GM21529 (cell line): ENCODE results near the gene SOX18.

Source experiments
- ATAC-seq: cut with Tn5 transposase; IDR thresholded peaks from one replicate; pipeline ENCODE4 v1.9.1; 2021; ENCODE audit not compliant: unreplicated experiment

Gene SOX18

DNA sequence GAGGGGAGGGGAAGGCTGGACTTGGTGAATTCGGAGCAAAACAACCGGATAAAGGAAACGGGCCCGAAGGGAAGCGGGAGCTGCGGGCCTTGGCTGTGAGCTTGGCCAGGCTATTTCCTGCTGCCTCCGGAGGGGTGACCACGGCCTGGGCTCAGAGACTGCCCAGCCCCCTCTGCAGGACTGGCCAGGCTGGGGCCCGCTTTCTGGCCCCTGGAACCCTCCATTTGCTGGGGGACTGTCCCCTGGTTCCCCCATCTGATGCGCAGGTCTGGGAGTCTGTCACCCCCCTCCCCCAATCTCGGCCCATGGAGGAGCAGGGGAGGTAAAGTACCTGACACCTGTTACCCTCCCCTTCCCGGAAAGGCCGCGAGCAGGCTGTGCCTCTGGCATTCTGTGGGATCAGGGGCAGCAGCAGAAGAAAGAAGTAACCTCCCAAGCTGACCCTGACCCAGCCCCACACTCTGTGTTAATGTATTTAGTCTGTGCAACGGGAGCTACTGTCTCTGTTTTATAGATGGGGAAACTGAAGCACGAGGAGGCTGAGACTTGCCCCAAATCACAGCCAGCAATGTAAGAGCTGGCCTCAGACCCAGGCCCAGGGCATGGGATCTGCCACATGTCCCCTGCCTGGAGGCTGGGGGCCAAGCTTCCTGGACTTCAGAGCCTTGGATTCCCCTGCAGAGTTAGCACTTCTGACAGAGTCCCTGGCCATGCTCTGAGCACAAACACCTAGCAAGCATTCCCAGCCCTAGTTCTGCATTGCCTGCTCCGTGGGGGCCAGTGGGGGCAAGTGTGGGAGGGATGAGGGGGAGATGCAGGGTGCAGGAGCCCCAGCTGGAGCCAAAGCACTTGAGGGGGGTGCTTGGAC is 9.9 kb downstream of the SOX18 start:
- no peak for ATAC-seq

DNA sequence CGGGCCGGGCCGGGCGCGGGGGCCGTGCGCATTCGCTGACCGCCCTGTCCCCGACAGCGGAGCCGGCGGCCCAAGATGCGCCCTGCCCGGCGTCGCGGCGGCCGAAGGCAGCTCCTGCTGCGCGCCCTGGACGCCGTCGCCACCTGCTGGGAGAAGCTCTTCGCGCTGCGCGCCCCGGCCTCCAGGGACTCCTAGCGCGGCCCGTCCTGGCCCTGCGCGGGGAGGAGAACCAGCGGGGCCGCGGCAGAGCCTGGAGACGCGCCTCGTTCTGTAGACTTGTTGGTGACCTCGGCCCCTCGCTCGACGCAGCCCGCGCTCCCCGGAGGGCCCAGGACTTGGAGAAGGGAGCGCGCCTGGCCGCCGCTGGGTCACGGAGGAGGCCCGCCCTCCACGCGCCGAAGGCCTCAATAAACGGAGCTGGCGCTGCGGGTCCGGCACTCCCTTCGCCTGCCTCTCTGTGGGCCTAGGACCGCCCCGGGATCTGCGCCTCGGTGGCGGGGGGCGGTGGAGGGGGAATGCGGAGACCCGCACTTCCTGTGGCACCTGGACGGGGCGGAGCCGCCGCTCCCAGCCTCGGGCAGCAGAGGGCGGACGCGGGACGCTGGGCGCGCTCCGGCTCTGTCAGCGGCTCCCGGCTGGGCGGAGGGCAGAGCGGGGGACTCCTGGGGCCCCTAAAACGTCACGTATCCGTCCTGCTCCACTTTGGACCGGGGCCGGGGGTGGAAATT is 10.7 kb downstream of the SOX18 start:
- ATAC-seq, result peak; percentile 48

DNA sequence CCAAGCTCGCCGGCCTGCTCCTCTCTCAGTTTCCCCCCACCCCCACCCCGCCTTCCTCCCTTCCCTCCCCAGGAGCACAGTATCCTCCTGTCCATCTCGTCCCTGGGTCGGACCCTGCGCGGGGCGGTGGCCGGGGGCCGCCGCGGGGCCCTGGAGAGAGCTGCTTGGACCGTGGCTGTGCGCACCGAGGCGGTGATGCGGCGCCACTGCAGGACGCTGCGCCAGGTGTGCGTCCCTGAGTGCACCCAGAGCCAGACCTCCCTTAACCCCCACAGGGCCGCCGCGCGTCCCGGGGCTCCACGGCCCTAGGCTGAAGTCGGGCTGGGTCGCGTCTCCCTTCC is 11.2 kb downstream of the SOX18 start:
- ATAC-seq, result peak; percentile 36

DNA sequence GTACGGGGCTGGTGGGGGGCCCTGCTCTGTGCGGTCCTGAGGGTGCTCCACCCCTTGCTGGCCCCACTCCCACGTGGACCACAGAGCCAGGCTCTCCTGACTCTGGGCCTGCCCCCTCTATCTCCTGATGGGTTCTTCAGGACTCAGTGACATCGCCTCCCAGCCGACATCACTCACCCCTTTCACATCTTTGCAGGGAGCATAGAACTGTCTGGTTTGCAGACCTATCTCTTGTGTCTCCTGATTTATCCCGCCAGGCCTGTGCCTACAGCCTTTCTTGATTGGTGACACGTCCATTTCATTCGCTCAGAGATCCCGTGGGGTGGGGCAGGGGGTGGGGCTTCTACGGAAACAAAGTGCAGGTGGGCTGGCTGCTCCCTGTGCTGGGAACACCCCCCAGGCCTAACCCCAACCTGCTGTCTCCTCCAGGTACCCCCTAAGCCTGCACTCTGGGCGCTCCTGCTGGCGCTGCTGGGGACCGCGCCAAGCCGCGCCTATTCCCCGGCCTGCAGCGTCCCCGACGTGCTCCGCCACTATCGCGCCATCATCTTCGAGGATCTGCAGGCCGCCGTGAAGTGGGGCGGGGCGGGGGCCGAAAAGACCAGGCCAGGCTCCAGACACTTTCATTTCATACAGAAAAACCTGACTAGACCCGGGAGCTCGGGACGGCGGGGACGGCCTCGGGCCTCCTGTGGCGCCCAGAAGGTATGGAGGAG is 11.8 kb downstream of the SOX18 start:
- no peak for ATAC-seq

DNA sequence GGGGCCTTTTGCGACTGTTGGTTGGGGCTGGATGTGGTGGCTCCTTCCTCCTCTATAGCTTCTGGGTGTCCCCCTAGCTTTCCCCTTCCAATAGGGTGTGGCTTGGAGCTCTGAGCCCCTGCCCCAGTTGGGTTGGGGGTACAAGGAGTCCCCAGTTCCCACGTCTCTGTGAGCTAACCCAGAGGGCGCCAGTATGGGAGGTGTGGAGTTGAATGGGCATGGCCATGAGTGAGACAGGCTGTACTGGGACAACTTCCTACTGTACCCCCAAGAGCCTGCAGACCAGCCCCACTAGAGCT is 12.3 kb downstream of the SOX18 start:
- ATAC-seq, result no peak

DNA sequence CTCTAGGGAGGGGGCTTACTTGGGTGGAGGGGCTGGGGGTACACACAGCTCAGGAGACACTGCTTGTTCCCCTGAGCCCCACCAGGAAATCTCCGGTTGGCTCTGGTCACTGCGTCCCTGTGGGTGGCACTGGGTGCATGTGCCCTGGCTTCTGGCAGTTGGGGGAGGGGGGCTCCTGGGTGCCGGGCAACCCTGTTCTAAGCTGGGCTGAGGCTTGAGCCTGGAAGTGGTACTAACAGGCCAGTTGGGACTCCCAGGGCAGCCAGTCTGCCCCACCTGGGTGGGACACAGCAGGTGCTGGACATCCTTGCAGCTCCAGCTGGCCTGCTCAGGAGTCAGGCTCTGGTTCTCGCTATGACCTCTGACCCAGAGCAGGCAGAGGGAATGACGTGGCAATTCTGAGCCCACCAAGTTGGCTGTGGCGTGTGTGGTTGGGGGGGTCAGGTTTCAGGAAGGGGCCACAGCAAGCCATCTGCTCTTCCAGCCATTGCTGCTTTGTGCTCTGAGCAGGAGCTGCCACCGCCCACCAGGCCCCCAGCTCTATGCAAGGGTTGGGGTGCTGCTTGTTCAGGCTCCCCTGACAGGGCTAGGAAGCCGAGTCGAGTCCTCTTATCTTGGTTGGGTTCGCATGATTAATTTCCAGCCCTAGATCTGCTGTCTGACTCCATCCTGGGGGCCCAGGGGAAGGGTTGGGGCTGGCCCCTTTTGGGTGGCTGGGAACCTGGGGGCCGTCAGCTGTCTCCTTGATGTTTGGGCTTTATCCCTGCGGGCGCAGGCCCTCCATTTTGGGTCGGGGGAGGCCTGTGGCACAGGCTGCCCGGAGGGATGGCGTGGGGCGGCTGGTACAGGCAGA is 12.9 kb downstream of the SOX18 start:
- ATAC-seq, result no peak

DNA sequence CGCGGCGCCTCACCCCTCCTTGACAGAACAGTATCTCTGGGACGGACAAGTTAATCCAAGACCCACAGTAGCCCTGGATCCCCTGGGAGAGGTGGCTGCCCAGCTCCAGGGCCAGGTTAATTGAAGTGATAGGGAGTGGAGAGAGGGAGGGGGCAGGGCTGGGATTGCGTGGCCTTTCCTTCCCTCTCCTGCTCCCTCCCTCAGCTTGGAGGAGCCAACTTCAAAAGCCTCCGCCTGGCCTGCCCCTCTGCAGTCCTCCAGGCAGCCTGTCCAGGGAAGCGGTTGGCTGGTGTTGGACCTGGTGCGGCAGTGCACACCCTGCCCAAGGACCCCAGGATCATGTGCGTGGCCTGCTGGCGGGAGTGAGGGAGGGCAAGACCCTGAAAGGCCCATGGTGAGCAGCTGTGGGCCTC is 13.5 kb downstream of the SOX18 start, which contains the start of gene C20orf204:
Gene C20orf204 (plus strand): TSS at position 250 of the 413 bp plus-strand sequence. CDS start 142 bp downstream, at position 392.
- no peak for ATAC-seq

DNA sequence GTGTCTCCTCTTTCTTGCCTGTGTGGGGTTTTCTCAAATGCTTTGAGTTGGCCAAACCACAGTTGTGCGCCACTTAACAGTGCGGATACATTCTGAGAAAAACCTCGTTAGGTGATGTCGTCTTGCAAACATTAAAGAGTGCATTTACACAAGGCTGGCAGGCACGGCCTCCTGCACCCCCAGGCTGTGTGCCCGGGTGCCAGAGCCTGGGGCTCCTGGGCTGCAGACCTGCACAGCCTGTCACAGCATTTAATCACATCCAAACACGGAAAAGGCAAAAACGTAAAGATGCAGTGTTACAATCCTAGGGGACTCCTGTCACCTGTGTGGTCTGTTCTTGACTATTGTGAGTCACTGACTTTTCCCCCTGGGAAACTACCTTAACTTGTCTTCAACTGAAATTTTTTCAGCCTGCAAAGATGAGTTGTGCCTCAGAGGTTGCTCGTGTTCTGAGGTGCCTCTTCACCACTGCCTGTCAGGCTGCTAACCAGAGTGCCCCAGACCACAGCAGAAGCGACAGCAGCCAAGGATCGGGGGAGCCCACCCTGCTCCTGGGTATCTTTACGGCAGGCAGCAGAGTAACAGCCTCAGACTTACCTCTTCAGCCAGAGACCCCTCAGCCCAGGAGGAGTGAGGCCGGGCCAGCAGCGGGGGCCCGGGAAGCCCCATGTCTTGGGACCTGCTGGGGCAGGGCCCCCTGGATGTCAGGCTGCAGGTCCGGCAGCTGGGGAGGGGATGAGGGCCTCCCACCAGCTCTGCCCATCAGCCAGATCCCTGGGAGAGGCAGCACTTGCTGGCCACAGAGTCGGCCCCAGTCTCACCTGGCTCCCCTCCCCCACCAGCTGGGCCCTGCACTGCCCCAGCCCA is 14.1 kb downstream of the SOX18 start:
- no peak for ATAC-seq

DNA sequence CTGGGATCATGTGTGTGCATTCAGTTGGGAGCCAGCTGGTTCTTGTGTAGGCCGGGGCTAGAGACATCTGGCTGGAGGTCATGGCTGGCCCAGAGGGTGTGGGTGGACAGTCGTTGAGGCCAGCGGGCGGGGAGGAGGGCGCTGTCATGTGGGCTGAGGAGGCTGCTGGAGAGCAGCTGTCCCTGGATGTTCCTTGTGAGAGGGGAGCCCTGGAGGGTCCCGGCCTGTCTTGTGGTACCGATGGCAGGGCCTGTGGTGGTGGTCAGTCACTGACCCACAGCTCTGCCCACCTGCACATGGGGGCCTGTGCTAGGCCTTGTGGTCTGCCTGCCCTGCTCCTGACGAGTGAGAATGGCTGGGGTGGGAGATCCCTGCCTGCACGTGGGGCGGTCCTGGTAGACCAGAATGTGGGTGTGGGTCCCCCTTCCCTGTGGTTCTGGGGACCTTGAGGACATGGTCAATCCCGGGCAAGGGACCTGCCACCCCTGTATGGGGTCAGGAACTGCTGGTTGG is 15.4 kb downstream of the SOX18 start:
- ATAC-seq, result no peak

DNA sequence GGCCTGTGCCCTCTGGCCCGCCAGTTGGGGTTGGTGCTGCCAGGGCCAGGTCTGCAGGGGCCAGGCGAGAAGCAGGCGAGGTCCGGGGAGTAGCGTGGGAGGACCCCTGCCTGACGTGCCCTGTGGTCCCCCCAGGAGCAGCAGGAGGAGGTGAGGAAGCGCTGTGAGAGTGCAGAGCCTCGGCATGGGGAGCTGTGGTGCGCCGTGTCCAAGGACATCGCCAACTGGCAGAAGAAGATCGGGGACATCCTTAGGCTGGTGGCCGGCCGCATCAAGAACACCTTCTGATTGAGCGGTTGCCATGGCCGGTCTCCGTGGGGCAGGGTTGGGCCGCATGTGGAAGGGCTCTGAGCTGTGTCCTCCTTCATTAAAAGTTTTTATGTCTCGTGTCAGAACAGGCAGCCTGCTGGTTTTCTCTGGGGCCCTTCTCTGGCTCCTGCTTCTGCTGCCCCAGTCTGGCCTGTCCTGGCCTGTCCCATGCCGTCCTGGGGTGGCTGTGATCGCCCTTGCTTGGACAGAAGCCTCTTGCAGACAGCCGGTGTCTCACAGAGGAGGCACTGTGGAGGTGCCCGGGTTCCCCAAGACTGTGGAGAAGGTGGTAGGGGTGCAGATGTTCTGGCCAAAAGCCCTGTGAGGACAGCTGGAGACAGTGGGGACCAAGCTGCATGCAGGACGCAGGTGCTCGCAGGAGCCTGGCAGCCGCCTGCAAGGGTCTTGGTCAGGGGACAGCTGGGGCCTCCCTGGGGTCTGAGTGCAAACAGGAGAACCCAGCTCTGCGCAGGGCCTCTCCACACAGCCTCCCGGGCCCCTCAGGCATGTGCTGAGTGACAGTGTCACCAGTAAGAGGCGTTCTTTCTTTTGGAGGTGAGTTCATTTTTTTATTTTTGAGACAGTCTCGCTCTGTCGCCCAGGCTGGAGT is 16.5 kb downstream of the SOX18 start:
- no peak for ATAC-seq

DNA sequence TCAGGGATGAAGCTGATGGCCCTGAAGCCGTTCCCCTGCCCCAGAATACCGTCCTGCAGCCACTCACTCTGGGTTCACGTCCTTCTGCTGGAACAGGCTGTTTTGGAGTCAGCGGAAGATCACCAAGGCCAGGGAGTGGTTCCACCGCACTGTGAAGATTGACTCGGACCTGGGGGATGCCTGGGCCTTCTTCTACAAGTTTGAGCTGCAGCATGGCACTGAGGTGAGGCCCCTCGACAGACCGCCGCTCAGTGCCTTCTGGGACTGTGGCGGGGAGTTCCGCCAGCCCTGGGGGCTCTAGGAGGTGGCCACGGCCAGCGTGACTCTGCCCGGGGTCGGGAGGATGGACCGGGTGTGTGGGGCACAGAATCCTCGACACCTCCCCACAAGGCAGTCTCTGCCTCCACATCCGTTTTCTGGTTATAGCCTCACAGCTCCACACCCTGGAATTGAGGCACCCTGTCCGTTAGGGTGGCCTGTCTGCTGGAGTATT is 17.6 kb downstream of the SOX18 start:
- ATAC-seq, result no peak

DNA sequence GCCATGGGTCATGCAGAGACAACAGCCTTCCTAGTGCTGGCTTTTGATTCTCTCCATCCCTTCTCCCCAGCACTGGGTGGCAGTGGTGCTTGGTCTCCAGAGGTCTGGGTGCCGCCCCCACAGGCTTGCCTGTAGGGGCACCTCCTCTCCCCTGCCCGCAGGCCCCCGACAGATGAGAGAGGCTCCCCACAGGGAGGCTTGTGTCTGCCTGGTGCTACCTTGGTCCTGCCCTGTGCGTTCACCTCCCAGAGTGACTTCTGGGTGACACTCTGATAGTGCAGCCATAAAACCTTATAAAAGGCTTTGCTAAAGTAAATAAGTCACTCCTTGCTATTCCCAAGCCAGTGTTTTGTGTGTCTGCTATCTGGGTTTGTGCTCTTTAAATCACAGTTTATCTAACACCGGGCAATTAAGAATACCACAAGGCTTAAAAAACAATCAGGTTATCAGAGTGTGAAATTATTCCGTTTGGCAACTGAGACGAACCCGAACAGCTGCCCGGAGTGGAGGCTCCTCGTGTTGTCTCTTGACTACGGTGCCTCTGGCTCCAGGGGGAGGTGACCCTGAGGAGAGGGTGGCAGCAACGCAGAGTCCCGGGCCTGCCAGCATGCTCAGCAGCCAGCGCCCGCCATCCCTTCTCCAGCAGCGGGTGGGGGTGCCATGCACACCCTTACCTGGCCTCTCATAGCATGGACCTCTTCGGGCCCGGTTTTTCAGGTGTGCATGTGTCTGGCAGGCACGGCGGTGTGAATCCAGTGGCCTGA is 18.9 kb downstream of the SOX18 start:
- ATAC-seq, result no peak

DNA sequence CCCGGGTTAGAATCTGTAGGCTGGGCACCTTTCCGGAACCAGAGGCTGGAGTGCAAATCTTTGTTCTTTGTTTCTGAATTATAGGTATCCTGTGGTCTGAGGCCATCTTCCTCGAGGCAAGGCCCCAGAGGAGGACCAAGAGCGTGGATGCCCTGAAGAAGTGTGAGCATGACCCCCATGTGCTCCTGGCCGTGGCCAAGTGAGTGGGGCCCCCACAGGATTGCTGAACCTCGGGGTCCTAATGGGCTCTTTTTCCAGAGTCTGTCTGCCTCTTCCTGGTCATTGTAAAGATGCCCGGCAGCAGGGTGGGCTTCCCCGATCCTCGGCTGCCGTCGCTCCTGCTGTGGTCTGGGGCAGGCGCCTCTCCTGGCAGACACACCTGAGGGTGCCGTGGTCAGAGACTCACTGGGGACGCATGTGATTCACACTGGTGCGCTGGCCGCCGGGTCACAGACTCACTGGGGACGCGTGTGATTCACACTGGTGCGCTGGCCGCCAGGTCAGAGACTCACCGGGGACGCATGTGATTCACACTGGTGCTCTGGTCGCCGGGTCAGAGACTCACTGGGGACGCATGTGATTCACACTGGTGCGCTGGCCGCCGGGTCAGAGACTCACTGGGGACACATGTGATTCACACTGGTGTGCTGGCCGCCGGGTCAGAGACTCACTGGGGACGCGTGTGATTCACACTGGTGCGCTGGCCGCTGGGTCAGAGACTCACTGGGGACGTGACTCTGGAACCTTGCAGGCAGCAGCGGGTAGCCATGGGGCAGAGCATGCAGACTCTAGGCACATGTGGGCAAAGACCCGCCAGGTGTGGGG is 19.9 kb downstream of the SOX18 start:
- ATAC-seq, result no peak

DNA sequence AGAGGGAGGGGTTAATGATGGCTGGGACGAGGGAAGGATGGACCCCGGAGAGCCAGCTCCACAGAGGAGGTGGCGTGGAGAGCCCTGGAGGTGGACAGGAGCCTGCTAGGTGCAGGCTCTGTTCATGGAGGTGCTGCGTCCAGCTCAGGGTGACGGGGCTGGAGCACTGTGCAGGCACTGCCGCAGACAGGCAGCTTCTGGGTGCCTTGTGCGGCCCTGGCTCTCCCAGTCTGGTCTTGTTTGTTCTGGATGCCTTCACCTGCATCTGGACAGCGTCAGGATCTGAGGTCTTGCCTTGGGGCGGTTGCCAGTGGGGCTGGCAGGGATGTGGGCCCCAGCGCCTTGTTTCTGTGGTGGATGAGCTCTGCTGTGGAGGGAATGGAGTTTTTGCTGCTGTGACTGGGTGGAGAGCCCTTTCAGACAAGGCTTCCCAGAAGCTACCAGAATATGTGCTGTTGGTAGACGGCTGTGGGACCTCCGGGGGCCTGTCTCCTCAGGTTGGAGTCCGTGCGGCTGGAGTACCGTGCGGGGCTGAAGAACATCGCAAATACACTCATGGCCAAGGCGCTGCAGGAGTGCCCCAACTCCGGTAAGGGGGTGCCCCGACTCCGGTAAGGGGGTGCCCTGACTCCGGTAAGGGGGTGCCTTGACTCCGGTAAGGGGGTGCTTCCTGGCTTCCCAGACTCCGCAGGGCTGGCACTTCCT is 21.3 kb downstream of the SOX18 start:
- ATAC-seq, result no peak

DNA sequence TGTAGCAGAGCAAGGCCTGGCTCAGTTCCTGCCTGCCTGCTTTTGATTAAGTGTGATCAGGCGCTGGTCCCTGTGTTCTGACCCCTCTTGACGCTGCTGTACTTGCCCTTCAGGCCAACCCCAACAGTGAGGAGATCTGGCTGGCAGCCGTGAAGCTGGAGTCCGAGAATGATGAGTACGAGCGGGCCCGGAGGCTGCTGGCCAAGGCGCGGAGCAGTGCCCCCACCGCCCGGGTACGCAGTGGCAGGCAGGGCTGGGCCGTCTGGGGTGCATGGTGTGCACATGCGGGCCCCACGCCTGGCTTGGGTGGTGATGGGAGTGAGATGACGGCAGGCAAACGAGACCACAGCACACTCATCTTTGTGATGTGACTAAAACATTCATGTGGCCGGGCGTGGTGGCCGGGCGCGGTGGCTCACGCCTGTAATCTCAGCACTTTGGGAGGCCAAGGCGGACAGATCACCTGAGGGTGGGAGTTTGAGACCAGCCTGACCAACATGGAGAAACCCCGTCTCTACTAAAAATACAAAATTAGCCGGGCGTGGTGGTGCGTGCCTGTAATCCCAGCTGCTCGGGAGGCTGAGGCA is 23.5 kb downstream of the SOX18 start:
- no peak for ATAC-seq
